ENCODE measurements around the gene DOP1B.

GRCh38 chr21:36160850-36161178 lies 4.2 kb downstream of the DOP1B start:
- TF ChIP-seq CTCF (conservative IDR thresholded peaks at IDR 0.05) = no peak
- no peak for TF ChIP-seq EZH2 (IDR thresholded peaks at IDR 0.05; ENCODE audit: low read depth)

All from PC-9 (cell line).